GM18873 (cell line): Measurements from ENCODE around the gene NPAS3.

ENCODE experiments used
- ATAC-seq: cut with Tn5 transposase; IDR thresholded peaks from one replicate; pipeline ENCODE4 v1.9.1; 2021; ENCODE audit warnings: mild to moderate bottlenecking, moderate library complexity, moderate number of reproducible peaks; ENCODE audit not compliant: unreplicated experiment, low FRiP score

NPAS3 gene

DNA sequence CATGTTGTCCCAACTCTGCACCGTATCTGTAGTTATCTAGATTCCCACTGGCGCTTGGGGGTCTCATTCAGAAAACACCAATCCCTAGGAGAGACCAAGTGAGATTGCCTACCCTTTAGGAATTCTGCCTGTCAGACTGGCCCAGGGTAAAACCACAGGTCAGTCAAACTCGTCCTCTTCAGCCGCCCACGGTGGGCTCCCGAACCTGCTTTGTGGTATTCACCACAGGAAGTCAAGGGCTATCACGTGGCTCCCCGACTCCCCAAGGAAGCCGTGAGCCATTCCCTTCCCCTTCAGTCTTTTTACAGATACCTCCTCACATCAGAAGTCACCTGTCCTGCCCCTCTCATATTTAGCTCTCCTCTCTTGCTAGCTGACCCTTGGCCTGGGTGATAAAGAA lies 852.3 kb downstream of the NPAS3 start:
- ATAC-seq = no peak

DNA sequence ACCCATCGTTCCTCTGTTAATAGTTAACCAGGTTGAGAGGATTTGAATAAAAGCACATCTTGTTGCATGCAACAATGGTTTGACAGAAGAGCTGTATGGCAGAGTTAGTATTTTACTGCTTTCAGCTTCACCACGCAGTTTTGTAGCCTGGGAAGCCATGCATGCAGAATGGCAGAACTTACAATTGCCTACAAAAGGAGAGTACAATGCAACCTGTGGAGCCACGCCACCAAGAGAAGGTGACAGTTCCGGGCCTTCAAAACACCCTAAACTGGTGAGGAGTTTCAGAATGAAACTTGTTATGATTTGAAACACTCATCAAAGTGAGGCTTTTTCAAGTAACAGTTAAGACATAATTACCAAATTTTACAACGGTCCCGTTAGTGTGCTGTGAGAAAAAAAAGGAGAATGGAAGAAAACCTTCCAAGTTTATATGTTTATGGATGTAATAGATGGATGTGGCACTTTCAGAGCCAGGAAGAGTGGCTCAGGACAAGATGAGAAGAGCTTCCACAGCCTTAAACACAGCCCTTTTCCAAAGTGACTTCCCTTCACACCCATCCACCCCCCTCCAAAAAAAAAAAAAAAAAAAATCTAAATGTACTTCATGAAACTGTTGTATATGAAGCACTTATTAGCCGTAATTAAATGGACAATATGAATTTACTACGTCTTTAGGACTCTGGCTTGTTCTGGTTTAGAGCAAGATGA lies 853.5 kb downstream of the NPAS3 start:
- peak; percentile 53 for ATAC-seq

DNA sequence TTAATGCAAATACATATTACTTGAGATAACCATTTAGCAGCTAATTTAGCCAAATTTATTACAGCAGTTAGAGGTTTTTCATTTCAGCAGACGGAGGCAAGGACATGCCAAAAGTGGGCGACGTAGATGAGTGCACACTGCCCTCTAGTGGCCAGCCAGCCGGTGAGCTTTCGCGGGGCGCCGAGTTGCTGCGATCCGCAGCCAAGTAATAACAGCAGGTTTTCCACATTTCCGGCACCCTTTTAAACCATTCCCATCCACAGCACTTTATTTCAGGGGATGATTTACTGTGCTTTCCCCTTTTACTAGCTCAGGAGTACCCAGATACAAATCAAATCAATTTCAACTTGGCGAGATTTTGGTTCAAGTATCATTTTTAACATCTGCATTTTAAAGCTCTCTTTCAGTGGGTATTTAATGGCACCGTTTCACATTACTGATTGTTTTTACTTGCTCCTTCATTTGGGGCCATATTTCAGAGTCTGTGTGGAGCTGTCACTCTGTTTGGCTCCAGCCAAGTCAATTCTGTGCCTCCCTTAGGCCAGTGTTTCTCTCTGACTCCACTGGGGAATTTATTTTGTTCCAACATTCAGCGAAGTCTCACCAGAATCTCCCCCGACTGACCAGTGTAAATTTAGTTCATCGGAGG lies 854.2 kb downstream of the NPAS3 start:
- ATAC-seq = peak; percentile 41

DNA sequence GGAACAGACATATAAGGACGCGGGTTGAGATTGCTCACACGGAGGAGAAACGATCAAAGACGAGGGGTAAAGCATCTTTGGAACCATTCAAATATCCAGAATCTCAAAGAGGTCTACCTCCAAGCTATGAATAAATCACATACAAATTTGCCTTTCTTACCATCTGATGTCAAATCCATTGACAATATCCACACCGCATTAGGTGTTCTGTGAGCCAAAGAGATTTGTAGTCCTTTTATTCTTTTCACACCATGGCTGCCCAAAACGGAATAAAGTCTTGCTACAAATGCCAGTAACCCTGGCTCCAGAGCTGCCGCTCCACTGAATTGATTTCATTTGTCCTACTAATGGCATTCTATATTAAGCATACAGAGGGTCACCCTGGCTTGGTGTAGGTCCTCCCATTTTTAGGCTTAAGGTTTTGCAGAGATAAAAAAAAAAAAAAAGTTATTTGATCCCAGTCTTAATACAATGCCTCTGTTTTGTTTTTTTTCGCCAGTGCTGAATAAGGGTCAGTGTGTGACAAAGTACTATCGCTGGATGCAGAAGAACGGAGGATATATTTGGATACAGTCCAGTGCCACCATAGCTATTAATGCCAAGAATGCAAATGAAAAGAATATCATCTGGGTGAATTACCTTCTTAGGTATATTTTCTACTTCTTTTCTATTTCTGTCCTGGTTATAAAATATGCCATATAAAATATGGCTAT lies 854.9 kb downstream of the NPAS3 start:
- no peak for ATAC-seq

DNA sequence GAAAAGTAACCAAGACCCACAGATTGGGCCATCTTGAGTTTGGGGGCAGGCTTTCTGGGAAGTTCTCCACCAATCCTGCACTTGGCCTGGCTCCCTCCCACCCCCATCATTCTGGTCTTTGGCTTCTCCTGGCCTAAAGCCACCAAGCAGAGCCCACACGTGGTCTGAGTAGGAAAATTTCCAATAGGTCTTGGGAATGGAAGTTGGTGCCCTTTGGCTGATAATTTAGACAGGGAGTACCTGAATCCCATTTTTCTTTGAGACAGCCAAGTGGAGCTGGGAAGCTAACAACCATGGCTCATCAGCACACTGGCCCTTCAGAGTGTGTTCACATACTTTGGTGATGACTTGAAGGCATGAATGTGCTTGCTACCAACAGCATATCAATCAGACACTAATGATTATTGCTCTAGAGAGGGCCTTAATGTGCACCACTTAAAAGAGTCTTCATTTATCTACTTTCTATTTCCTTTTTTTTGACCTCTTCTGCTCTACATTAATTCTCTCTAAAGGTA lies 856.2 kb downstream of the NPAS3 start:
- ATAC-seq = no peak

DNA sequence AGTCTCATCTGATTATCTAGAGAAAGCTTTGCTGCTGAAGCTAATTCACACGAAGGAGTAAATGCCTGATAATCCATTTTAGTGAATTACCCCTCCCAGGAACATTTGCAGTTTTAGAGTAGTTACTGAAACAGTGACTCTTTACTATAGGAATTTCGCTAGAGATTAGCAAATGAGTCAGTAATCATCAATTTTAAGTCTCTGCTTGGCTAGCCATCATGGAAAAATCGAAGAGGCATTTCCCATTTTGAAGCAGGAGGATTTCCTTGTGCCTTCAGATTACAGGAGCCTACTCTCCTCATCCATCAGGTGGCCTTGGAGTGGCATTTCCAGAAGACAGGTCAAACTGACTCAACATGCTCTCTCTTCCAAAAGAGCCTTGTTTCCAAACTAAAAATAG lies 857.7 kb downstream of the NPAS3 start:
- ATAC-seq = no peak

DNA sequence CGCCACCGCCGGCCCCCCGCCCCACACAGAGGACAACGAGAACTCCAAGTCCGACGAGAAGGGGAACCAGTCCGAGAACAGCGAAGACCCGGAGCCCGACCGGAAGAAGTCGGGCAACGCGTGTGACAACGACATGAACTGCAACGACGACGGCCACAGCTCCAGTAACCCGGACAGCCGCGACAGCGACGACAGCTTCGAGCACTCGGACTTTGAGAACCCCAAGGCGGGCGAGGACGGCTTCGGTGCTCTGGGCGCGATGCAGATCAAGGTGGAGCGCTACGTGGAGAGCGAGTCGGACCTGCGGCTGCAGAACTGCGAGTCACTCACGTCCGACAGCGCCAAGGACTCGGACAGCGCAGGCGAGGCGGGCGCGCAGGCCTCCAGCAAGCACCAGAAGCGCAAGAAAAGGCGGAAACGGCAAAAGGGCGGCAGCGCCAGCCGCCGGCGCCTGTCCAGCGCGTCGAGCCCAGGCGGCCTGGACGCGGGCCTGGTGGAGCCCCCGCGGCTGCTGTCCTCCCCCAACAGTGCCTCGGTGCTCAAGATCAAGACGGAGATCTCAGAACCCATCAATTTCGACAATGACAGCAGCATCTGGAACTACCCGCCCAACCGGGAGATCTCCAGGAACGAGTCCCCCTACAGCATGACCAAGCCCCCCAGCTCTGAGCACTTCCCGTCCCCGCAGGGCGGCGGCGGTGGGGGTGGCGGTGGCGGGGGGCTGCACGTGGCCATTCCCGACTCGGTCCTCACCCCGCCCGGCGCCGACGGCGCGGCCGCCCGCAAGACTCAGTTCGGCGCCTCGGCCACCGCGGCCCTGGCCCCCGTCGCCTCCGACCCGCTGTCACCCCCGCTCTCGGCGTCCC lies 861.3 kb downstream of the NPAS3 start:
- no peak for ATAC-seq

DNA sequence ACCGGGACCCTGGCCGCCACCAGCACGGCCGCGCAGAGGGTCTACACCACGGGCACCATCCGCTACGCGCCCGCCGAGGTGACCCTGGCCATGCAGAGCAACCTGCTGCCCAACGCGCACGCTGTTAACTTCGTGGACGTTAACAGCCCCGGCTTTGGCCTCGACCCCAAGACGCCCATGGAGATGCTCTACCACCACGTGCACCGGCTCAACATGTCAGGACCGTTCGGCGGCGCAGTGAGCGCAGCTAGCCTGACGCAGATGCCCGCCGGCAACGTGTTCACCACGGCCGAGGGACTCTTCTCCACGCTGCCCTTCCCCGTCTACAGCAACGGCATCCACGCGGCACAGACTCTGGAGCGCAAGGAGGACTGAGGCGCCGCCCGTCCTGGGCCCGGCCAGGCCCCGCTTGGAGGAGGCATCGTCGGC lies 862.1 kb downstream of the NPAS3 start:
- ATAC-seq = no peak

DNA sequence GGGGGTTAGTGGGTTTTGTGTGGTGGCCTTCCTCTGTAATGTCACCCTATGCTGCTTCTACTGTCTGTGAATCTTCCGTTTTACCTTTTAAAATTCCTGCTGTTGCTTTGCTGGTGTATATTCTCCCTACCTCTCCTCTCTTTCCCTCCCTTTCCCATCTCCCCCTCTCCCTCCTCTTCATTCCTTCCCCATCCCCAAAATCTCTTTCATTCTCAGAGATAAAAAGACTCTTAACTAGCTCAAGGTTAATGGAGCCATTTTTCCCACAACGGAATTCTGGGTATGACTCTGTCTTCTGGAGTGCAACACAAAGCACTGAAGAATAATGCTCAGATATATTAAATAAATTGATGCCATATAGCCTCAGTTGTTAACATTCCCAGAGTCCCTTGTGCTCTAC lies 864.1 kb downstream of the NPAS3 start:
- no peak for ATAC-seq

DNA sequence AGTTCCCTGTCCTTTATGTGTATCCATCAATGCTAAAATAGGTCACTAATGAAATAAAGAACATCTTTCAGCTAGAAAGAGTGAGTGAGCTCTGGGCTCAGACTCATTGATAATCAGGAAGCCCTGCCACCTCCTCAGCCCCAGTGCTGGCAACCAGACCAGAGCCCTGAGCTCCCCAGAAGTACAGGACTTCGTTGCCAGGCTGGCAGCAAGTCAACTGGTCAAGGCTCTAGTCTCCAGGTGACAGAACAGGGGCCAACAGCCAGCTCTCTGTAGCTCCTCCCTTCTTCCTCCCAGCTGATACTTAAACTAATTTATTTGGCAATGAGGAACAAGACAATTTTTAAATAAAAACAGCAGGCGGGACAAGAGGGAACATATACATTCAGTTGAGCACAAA lies 866.9 kb downstream of the NPAS3 start:
- no peak for ATAC-seq

DNA sequence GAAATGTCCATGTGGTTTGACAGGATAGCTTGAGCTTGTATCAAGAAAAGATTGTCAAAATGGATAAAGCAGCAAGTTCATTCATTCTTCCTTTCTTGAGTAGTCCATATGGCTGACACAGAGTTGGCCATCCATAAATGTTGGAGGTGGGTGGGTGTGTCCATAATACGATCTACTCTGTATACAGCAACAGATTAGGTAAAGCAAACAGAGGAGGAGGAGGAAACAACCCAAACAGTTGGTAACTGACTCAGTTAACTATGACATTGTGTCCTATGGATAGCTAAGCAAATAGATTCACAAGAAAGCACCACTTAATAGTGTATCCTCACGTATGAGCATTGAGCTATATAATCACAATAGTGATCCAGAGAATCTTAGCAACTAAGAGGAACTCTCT lies 868.2 kb downstream of the NPAS3 start:
- no peak for ATAC-seq

DNA sequence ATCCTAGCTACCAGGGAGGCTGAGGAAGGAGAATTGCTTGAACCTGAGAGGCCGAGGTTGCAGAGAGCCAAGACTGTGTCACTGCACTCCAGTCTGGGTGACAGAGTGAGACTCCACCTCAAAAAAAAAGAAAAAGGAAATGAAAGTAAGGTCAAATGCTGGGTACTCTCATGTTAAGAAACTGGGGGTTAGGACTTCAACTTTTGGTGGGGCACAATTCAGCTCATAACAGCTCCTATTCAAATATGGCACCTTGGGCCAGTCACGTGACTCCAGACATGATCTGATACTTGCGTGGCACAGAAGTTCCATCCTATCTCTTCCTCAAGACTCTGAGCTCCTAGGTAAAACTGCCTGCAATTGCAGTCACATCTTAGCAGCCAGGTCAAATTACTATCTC lies 869.5 kb downstream of the NPAS3 start:
- ATAC-seq = no peak

DNA sequence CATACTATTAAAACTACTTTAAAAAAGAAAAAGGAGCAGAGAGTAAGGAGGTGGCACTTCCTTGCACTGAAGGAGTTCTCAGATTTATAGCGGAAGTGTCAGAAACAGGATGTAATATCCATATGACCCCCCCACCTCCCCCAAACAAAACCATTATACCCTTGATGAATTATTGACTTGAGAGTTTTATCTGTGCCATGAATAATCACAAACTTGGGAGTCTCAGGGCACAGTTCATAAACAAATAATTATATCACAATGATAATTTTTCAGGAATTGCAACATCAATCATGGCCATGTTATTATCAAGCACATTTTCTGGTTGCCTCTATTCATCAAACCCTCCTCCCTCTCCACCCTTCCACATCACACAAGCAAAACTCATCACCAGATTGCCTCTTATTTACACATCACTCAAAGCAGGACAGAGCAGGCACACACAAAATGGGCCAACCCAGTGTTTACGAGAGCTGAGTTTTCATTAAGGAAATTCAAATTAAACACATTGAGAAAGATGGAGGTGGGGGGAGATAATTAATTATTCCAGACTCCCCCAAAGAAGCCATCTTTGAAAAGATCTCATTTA lies 870.8 kb downstream of the NPAS3 start:
- no peak for ATAC-seq

DNA sequence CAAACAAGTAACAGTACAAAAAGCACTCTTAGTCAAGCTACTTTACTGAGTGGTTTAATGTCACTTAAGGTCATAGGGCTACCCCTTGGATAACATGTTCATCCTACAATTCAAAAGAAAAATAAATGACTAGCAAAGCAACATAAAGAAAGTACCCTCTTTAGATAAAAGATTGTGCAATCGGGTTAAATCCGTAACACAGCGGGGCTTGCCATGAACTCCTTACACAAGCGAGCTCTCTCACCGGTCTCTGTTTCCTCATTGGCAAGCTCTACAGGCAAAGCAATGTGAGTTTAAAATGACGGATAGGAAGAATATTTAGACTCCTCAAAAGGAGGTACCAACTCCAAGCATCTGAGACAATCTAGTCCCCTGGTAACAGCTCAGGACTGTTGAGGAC lies 871.6 kb downstream of the NPAS3 start:
- ATAC-seq = no peak

DNA sequence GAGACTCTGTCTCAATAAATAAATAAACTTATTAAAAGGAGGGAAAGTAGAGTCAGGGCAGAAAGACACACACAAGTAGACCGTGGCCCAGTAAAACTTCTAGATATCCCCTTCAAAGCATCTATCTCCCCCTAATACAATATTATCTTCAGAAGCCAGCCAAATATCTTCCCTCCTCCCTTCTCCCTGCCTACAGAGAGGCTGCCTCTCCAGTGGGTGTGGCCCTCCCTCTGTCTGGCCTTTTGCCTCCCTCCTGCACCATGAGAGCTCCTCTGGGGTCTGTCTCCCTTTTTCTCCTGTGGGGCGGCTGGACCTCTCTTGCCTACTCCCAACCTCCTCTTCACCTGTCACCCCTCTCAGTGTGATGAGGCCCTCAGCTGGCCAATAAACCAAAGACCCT lies 873.0 kb downstream of the NPAS3 start:
- ATAC-seq = no peak

DNA sequence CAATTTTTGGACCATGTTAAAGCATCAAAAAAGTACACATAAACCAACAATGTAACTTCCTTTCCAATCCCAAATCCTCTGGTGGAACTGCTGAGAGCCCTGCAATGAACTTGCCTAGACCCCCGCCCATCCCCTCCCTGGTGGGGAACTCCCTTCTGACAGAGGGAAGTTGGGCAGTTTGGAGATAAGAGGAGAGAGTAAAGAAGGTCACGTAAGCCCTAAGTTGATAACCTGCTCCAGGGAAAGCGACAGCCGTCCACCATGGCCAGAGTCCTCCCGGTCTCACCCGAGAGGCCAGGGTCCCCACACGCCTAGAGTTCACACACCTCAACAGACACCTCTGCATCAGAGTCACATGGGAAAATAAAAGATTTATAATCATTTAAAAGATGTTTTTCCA lies 873.5 kb downstream of the NPAS3 start:
- ATAC-seq = no peak

DNA sequence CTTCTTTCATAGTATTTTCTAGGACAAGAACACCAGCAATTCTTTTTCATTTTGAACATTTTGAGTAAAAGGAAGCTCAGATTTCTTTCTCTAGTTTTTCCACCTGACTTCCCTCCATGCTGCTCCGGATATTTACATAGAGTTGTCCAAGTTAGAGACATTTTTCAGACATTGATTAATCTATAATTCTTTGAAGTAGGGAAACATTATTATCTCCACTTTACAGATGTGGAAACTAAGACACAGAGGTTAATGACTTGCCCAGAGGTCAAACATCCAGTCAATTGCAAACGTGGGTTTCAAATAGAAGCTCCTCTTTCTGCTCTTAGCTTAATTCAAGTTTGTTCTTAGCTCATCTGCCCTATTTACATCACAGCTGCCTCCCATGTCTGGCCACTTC lies 873.9 kb downstream of the NPAS3 start:
- no peak for ATAC-seq

DNA sequence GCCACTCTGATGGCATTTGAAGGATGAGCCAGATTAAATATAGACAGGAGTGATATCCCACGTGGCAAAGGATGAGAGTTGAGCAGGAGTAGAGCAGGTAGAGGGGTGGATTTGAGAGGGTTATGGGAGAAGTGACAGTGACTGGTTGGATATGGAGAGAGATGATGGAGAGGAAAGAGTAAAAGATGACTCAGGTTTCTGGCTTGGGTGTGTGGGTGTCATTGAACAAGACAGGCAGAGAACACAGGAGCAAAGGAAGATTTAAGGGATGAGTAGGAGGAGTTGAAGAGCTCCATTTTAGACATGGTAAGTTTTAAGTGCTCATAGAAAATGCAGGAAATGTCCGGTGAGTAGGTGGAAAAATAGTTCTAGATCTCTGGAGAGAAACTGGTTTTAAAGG lies 875.3 kb downstream of the NPAS3 start:
- no peak for ATAC-seq

DNA sequence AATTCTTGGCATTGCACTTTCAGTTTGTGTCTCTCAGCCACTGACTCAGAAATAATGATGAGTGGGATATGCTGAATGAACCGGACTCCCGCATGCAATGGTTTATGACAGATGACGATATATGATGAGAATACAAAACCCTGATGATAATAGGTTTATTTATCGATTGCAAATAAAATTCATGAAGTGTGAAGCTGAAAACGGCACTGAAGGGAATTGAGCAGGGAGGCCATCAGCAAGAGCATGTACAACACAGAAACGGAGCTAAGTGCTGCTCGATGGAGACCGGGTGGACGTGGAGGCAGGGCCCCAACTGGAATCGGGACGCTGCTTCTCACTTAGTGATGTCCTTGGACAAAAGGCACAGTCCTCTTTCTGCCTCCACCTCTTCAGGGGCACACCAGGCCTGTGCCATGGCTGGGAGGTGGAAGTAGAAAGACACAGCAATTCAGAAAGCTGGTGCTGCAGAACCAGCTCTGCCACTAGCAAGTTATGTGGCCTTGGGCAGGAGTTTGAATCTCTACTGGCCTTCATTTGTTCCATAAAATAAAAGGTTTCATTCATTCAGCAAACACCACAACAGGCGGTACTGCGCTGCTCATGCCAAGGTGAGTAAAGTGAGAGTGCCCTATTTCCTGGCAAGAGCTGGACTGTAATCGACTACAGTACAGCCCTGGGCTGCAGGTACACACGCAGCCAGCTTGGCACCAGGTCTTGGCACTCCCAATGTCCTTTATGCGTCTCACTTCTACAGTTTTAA lies 895.2 kb downstream of the NPAS3 start:
- no peak for ATAC-seq
